ENCODE results near the gene F5.

The F5 gene

DNA sequence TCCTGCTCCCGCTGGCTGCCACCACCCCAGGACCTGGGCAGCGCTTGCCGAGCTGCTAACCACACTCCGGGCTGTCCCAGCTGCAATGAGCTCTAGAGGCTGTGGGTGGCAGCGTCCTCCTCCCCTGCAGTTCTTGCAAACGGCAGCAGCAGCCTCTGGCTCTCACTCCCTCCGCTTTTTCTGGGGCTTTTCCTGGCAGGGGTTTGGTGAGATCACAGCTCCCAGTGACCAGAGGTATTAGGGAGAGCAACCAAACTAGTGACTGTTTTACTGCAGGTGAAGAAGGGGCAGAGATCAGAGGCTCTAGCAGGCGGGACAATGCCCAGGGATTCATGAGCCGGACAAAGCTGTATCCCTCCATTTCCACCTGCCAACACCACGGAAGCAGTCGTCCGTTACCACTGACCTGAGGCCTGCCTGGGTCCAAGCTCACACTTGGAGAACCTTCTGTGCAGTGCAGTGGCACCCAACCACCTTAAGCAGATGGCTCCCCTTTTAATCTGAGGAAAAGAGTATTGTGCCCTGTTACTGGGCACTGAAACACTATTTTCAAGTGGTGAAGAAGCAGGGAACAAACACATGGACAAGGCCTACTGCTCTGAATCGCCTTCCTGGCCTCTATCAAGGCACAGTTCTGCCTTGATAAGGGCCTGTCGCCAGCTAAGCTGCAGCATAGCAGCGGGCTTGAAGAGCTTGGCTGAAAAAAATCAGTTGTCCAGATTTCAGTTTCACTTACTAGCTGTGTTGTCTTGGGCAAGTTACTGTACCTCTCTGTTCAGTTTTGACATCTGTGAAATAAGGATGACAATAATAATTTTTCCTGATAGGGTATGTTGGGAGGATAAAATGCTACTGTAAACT is at the start of gene F5:
Gene F5, minus strand, starts transcription at position 87 of the 861 bp plus-strand sequence. CDS start 95 bp downstream, outside the sequence.
- no peak for FAIRE-seq

DNA sequence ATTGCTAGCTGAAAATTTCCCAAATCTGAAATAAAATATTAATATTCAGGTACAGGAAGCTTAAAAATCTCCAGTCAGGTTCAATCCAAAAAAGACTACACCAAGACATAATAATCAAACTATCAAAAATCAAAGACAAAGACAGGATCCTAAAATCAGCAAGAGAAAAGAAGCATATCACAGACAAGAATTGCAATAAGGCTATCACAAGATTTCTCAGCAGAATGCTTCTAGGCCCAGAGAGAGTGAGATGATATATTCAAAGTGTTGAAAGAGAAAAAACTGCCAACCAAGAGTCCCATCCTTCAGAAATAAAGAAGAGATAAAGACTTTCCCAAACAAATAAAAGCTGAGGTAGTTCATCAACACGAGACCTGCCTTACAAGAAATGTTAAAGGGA is 48.6 kb upstream of the F5 start:
- FAIRE-seq = no peak

DNA sequence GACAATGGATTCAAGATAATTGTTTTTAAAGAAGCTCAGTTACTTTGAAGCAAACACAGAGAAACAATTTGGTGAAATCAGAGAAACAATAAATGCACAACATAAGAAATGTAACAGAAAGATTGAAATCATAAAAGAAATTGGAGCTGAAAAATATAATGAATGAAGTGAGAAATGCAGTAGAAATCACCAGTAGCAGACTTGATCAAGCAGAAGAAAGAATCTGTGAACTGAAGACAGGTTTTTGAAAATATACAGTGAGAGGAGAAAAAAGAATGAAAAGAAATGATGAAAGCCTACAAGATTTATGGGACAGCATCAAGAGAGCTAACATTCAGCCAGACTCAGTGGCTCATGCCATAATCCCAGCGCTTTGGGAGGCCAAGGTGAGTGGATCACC is 47.9 kb upstream of the F5 start:
- FAIRE-seq = no peak

DNA sequence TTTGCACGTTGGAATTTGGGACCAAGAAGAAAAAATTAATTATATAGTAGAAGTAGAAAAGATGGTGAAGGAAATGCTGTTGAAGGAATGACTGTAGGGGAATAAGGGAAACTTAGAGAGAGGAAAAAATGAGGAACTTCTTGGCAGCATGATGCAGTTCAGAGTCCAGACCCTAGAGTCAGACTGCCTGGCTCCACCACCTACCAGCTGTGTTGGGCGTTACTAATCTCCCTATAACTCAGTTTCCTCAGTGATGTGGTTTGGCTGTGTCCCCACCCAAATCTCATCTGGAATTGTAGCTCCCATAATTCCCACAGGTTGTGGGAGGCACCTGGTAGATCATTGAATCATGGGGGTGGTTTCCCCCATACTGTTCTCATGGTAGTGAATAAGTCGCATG is 45.0 kb upstream of the F5 start:
- FAIRE-seq = no peak

DNA sequence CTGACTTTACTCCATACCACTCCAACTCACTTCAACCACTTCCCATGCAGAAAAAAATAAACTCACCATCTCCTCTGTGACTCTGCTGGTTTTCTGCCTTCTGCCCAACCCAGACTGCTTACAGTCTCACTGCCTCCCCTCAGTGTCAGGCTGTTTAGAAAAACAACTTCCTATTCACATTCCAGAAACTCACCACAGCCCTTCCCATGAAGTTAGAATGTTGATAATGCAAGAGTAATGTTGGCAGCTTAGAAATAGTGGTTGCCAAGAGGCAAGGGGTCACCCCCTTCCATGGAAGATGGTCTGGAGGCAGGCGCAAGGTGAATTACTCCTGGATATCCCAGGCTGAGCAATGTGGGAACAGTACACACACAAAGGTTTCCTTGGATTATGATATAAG is 43.7 kb upstream of the F5 start, which contains the start of gene SELP:
Gene SELP, minus strand, starts transcription at position 119 of the 400 bp plus-strand sequence. Its CDS starts 50 bp downstream, at position 69.
- FAIRE-seq = no peak

DNA sequence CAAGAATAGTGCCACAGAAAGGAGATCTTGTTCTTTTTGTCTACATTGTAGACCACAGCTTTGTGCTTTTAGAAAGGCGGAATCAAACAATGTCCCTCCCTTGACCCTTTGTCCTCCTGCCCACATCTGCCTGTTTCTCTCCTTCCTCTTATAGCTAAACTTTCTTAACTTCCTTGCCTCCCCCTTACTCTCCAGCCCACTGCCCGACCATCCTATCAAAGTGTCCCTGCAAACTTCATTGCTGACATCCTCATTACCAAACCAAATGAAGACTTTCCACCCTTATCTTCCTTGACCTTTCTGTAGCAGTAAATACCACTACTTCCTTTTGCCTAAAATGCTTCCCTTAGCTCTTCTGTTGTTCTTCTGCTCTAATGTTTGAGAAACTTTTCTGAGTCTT is 38.6 kb upstream of the F5 start:
- FAIRE-seq = no peak

DNA sequence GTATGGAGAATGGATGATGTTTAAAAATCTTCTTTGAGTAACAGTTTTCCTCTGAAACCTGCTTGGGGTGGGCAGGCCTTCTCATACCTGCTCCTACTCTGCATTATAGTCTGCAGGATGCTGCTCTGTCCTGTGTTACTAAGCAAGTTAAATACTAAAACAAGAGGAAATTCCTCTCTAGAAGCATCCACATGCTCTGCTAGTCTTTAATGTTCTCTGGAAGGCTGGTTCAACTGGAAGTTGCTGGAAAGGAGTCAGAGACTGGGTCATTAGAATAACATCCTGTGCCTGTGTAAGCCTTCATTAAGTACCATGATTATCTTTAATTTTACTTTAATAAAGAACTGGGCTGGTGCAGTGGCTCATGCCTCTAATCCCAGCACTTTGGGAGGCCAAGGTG is 37.8 kb upstream of the F5 start:
- no peak for FAIRE-seq

DNA sequence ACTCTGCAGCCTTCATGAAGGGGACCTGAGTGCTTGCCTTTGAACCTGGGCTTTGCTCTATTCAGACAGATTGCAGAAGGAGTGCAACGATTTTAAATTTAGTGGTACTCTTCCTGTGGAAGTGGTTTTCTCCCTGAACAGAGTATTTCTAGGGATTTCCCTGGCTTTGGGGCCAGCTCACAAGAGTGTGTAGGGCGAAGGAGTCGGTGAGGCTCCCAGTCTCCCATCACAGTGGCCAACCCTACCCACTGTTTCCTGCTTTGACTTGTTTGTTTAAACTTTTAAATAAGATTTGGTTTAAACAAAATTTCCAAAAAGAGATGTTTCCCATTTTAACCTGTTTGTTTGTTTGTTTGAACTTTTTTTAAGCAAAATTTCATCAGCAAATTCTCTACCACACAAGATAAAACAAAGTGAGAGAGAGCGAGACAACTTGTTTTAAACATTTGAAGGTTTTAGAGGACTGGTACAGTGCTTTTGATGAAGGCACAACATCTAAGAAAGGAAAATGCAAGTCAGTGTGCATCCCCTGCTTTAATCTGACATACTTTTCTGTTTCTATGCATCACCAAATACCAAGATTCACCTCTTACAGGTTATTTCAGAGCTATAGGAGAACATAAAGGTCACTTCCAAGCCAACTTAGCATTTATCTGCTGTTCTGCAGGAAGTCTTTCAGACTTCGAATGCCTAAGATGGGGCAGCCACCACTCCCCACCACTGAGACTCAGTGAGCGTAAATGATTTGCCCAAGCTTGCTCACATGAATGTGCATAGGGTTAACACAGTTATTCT is 37.0 kb upstream of the F5 start:
- FAIRE-seq = no peak

DNA sequence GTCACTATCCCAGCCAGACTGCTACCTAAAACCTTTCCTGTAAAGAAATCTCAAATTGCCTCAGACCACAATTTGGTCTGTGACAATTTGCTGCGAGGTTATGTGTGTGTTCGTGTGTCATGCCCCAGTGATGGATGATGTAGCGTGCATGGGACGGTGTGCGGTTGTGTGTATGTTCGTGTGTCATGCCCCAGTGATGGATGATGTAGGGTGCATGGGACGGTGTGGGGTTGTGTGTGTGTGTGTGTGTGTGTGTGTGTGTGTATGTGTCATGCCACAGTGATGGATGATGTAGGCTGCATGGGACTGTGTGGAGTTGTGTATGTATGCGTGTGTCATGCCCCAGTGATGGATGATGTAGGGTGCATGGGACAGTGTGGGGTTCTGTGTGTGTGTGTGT is 34.3 kb upstream of the F5 start:
- no peak for FAIRE-seq

DNA sequence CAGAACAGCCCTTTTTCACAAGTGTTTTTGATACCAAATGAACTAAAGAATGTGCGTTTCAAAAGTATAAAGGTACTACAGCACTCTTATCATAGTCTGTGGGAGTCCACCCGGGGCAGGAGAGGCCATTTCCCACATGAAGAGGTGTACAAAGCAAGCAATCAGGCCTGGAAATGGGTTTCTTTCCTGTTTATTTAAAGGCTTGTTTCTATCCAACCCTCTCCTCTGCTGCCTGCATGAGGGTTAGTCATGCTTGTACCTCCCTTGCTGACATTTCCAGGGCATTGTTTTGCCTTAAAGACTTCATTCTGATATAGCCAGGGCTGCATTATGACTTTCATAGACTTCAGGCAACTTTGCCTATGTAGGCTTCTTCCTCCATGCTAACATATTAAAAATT is 32.1 kb upstream of the F5 start:
- FAIRE-seq = no peak

DNA sequence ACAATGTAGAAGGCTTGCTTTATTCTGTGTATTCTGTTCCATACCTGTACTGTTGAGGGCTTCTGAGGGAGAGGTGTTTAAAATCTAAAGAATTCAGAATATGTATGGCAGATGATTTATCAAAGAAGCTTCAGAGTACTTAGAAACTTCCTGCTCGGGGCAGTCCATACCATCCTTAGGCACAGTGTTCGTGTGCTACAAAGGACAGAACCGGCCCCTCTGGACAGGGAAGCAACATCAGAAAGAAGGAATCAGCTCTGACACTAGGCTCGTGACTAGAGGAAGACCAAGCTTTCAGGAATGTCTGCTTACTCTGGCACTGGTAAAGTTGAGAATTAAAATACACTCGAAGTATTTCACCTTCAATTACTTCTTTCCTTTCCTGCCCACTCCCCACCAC is 29.5 kb upstream of the F5 start:
- no peak for FAIRE-seq

DNA sequence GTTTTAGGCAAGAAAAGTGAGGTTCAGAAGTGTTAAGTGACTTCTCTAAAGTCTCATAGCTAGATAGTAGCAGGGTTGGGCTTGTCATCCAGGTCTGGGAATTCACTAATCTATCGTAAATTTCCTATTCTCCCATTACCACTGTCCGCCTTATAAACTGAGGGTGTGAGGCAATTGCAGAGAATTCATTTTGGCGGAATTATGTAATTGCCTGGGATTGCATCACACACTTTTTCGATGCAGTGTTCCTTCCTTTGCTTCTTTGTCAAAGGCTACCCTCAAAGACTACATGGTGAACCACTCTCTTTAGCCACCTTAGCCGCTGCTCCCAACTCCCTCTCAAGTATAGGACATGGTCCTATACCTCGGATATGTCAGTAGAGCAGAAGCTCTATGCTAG is 24.6 kb upstream of the F5 start:
- no peak for FAIRE-seq

DNA sequence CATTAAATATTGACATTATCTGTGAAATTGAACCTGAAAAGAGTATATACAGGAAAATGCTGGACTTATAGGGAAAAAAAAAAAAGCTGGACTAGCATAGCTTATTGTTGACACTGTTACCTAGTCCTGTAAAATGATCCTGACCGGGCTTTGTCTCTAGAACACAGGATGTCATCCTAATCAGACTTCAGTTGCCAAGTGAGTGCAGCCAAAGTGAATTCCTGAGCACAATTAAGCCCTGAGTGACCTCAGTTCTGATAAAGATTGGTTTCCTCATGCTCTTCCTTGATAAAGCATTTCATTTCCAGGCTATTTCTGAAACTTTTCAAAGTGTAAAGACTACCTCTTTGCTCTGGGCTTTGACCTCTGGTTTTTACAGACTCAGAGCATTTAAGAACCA is 23.8 kb upstream of the F5 start:
- no peak for FAIRE-seq

DNA sequence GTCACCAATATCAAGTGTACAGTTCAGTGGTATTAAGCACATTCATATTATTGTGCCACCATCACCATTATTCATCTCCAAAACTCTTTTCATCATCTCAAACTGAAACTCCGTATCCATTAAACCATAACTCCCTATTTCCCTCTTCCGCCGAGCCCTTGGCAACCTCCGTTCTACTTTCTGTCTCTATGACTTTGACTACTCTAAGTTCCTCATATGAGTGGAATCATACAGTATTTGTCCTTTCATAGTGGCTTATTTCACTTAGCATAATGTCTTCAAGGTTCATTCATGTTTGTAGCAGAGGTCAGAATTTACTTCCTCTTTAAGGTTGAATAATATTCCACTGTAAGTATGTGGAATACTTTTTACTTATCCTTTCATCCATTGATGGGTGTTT is 21.9 kb upstream of the F5 start:
- no peak for FAIRE-seq

DNA sequence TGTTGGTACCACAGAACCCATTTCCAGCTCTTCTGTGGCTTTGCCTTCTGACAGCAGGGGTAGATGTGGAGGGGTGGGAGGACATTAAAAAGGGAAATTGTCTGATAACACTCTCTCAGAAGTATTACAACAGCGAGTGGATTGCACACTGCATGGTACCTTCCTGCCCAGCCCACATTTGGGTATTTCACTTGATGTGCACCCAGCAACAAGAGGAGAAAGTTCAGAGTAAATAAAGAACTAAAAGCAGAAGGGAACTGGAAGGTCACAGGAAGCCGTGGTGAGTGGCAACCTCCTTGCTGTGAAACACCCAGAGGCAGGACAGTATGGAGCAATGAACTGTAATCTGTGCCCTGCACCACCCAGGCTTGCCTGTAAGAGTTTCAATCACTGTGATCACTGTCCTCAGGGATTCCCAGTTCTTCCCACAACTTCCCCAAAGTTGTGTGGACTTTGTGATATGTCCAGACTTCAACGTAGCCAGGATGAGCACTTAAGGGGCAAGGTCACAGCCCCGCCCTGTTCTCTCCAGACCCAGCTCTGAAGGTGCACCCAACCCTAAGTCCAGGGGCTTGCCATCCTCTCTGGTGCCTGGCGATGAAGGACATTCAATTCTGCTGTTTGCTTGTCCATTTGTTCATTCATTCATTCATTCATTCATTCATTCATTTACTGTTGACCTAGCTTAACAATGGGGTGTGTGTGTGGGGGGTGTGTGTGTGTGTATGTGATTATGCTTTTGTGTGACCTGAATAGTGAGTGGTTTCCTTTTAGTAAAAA is 18.7 kb upstream of the F5 start:
- no peak for FAIRE-seq

DNA sequence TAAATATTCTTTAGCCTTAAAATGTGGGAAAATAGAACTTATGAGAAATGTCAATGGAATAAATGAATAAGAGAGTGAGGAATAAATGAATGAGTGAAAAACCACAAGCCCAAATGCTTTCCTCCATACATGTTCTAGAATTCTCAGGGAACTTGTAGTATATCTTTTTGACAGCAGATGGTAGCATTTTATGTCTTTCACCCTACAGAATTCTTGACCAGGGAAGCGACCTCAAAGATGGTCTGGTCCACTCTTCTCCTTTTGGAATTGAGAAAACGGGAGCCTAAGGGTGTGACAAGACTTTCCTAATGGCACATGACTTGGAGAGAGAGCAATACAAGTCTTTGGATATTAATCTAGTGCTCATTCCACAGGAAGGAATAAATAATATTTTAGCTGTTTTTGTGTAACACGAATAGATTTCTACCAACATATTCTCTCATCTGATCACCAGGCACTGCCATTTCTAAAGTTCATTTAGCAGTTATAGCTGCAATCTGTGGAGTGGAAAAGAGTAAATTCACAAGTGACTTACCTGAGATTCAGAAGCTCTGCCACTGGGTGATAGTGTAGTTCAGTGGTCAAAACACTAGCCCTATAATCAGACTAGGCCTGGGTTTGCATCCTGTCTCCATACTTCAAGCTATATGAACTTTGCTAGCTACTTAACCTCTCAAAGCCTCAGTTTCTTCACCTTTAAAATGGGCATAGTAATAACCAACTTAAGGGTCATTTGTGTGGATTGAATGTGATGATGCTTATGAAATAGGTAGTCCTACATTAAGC is 15.0 kb upstream of the F5 start:
- FAIRE-seq = no peak

DNA sequence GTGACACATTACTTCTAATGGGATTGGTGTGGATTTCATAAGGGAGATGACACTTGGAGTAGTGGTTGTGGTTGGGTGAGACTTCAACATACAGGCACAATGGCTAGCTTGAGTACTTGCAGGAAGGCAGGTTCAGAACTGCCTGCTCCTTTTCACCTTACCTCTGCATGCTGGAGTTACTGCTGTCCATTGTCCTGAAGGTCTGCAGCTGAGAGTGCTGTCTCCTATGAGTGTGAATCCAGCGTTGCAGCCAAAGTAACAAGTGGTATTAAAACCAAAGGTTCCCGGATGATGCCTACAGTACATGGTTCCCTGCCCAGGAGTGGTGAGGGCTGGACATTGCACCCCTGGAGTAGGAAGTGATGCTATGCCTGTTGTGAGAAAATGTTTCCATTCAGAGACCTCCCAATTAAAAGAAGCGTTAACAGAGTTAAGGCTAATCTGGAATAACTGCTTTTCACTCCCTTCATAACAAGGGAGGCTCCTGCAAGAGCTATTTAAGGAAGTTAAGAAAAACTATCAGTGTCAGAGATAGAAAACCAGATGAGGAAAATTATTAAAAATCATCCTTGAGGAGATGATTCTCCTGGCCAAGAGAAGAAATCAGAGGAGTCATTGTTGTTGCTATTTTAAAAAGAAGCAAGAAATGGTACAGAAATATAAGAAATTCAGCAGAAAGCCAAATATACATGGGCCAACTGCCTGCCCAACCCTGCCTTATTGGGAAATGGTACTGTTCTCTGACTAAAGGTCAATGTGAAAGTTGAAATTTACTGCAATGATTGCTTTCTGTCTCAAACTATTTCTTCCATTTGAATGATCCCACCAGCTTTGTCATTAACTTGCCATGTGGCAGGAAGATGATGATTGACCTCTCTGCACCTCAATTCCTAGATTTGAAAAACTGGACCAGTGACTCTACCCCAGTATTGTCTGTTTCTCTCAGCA is 9.8 kb upstream of the F5 start:
- no peak for FAIRE-seq

DNA sequence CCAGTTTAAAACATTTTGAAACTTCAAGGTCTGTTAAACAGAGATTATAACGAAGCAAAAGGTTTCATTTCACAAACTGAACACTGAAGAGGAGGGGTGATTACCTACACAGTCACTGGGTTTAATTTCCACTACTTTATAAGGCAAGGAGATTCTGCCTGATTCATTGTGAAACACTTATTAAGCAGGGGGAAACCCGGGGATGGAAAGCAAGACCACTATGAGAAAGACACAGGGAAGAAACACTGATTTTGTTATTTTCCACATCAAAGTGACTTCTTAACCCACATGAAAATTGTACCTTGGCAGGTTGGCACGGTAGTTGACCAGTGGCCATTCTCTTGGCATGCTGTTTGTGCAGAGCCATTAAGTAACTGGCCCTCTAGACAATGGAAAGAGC is 8.1 kb upstream of the F5 start:
- no peak for FAIRE-seq

DNA sequence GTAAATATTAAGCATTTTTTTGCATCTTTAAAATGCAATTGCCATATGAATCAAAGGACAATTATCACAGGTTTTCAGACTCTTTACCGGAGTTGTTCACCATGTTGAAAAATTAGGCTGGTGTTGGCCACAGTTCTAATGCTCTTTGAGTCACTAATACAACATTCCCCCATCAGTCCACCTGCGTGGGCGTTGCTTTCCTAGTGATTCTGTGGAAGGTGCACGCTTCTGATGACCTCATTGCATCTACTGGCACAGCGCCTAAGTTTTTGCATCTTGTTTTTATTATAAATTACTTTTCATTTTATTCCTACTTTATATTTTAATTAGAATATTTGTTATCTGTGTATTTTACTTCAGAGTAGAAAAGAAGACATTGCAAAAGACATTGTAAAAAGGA is 4.7 kb upstream of the F5 start:
- FAIRE-seq = no peak

DNA sequence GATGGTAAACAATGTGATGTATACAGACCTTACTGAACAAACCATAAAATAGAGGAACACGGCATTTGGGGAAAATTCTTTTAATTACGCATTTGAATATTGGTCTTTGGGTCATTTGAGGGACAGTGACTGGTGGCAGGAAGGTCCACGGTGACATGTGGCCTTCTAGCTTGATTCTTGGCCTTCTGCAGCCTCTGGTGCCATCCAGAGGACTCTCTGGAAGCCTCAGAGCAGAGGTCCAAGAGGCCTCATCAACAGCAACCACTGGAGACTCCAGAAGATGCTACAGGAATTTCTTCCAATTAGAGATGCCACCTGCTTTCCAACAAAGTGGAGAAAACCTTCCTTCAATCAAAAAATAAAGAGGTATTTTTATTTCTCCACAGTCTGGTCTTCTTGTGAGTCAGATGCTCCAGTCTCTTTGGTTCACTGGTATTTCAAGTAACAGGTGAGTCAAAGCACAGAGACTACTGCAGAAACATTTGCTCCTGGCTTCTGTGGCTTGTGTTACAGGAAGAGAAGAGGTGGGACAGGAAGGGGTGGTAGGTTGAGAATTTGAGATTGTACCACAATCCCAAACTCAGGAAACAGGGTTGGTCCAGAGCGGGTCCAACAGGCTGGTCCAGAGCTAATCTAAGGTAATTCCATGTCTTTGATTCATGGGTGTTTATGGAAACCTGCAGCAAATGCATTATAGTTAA is 2.7 kb upstream of the F5 start:
- no peak for FAIRE-seq

DNA sequence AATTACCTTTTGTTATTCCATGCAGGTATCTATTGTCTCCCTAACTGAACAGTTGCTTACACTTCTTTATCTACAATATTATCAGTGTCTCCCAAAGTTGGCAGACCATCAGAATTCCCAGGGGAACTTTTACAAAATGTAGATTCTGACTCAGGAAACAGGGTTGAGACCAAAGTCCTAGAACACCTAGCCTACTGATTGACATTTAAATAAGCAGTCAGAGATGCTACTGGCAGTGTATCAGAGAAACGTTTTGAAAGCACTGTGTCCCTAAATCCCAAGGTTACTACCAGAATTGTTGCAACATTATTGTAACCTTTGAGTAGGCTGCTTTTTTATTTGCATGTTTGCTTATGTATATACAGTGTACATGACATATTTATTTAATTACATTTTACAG is 1.8 kb upstream of the F5 start:
- FAIRE-seq = no peak
